ENCODE measurements around the gene DNMT3A.

- TF ChIP-seq USF2 (IDR thresholded peaks at IDR 0.05; ENCODE audit: low read length) (no peak), CEBPB (IDR thresholded peaks at IDR 0.05; ENCODE audit: low read depth, low read length) (no peak), TEAD4 (IDR thresholded peaks at IDR 0.05; ENCODE audit: low read depth, low read length) (no peak), POLR2AphosphoS5 (IDR thresholded peaks at IDR 0.05; ENCODE audit: low read depth, low read length) (no peak), CTCF (IDR thresholded peaks at IDR 0.05; ENCODE audit: control extremely low read depth in 1 of 3, insufficient read depth in 1 of 3, low read depth in 1 of 3, low read length in 3 of 3) (no peak), SP1 (IDR thresholded peaks at IDR 0.05; ENCODE audit: low read depth, low read length) (no peak), EZH2 (IDR thresholded peaks at IDR 0.05; ENCODE audit: low read depth, low read length, severe bottlenecking) (no peak), RNF2 (IDR thresholded peaks at IDR 0.05; ENCODE audit: borderline replicate concordance, low read depth, low read length, missing control alignments, poor library complexity, severe bottlenecking) (no peak), RAD21 (IDR thresholded peaks at IDR 0.05 in 1 of 2, conservative IDR thresholded peaks at IDR 0.05 in 1 of 2; ENCODE audit: low read depth in 2 of 2, low read length in 2 of 2) (no peak)
These were observed 93.8 kb downstream of the DNMT3A start for GRCh38 chr2:25247792-25248512.
